GM19043 (cell line): ENCODE results near the gene ELOVL6.
A peak's percentile ranks its signal among the peaks of the same experiment; 100 is the strongest.
"Not testable (repeated sequence)": the region's sequence is repeated elsewhere in the genome, so short reads cannot be mapped to it uniquely, and the experiment has no call there.

ENCODE experiments used
- ATAC-seq: cut with Tn5 transposase; IDR thresholded peaks from one replicate; pipeline ENCODE4 v1.9.1; 2021; ENCODE audit warnings: low read depth; ENCODE audit not compliant: unreplicated experiment

The ELOVL6 gene, protein sequence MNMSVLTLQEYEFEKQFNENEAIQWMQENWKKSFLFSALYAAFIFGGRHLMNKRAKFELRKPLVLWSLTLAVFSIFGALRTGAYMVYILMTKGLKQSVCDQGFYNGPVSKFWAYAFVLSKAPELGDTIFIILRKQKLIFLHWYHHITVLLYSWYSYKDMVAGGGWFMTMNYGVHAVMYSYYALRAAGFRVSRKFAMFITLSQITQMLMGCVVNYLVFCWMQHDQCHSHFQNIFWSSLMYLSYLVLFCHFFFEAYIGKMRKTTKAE

DNA sequence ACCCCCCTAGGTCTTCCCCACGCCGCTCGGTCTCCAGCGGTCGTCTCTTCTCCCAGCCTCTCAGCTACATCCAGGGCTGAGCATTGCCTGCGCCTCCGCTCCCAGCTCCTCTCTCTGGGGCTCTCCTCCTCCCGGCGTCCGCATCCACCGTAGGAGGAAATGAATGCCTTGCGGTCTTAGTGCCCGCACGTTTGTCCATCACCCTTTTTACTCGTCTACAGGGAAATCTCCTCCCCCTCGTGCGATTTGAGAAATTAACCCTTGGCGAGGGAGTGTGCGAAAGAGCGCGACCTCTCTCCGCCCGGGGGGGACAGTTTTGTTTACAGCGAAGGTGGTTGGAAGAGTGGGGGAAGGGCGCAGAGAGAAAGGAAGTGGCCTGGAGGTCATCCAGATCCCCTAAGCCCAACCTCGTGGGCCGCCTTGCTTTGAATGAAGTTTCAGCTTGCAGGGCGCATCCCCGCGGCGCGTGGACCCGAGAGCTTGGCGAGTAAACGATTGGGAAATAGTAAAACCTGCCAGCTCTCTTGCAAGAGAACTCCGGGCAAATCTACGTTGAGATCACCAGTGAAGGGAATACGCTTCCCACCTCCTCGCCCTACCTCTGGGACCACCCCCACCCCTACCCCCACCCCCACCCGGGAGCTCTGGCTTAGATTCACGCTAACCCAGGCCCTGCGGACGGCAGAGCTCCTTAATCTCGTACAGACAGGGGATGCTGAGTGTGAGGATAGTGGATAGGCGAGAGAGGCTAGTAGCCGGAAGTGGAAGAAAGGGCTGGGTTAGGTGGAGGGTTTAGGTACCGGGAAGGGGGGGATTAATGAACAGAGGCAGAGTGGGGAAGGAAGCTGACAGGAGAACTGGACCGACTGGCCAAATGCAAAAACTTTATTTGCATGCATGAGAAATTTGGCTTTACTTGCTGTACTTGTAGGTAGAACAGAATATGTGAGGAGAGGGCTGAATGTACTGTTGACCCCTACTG is at the start of gene ELOVL6:
Gene ELOVL6, minus strand, starts transcription at position 181 of the 982 bp plus-strand sequence. CDS start 280 bp downstream, outside the sequence.
- peak; percentile 22 for ATAC-seq

DNA sequence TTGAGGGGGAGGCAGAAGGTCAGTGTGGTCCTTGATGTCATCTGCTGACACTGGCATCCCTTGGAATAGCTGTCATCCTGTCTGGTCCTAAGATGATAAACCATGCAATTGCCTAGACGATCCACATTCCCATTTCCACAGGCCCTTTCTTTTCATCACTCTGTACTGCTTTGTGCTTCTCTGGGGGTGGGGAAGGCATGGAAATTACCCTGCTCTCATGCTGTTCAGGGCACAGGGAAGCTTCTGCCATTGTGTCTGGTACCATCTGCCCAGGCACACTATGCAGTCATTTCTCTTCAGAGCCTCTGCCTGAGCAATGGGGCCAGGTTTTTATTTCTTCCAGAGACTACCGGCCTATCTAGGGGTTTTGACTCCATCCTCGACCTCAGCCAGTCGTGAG is 49.7 kb upstream of the ELOVL6 start:
- ATAC-seq = no peak

DNA sequence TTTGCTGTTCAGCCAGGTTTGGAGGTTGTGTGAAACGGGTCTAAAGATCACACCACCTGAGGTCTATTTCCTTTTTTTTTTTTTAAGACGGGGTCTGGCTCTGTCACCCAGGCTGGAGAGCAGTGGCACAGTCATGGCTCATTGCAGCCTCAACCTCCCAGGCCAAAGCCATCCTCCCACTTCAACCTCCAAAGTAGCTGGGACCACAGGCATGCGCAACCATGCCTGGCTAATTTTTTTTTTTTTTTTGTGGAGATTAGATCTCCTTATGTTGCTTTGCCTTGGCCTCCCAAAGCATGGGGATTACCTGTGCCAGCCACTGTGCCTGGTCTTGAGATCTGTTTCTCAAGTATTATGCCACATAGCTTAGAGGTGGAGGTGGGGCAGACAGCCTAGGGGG is 49.2 kb upstream of the ELOVL6 start:
- ATAC-seq = no peak

DNA sequence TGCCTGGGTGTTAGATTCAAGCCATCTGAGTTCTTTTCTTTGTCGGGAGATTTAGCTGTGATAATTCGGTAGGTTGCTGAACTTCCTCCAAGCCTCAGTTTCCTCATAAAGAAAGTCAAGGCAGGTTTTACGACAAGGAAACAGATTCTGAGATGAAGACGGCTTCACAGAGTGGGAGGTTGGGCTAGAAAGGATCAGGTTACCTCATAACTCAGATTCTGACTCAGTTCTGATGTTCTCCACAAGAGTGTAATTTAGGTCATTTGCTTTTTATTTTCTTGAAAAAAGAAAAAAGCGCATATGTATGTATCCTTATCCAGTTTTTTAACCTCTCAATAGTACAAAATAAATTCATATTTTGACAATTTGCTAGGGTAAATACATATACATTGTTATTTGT is 47.2 kb upstream of the ELOVL6 start:
- ATAC-seq = no peak

DNA sequence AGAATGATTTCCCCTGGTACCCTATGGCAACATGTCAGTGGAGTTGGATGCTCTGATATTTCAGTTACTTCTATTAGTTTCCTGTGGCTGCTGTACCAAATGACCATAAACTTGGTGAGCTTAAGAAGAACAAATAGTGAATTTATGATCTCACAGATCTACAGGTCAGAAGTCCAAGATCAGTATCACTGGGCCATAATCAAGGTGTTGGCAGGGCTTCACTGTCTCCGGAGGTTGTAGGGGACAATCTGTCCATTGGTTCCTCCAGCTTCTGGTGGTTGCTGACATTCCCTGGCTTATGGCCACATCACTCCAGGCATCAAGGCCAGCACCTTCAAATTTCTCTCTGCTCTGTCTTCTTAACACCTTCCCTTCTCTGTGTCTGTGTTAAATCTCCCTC is 37.9 kb upstream of the ELOVL6 start:
- ATAC-seq = no peak

DNA sequence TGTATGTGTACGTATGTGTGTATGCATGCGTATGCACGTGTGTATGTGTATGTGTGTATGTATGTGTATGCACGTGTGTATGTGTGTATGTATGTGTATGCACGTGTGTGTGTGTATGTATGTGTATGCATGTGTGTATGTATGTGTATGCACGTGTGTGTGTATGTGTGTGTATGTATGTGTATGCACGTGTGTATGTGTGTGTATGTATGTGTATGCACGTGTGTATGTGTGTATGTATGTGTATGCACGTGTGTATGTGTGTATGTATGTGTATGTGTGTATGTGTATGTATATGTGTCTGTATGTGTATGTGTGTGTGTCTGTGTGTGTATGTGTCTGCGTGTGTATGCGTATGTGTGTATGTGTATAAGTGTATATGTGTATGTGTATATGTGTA is 35.2 kb upstream of the ELOVL6 start:
- ATAC-seq = not testable (repeated sequence)

DNA sequence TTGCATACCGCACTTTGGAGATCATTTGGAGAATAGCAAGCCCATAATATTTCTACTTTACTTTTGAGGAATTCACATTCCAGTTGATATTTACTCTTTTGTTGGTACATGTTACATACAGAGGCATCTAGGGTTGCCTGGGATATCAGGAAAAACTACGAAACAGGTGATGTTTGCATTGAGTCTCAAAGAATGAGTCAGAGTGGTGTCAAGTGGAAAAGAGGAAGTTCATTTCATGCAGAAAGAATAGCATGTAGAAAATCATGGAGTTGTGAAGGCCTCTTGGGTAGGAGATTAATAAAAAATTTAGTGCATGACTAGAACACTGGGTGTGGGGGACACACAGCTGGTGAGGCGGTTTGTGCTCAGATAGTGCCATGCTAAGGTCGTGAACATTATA is 33.5 kb upstream of the ELOVL6 start:
- peak; percentile 69 for ATAC-seq

DNA sequence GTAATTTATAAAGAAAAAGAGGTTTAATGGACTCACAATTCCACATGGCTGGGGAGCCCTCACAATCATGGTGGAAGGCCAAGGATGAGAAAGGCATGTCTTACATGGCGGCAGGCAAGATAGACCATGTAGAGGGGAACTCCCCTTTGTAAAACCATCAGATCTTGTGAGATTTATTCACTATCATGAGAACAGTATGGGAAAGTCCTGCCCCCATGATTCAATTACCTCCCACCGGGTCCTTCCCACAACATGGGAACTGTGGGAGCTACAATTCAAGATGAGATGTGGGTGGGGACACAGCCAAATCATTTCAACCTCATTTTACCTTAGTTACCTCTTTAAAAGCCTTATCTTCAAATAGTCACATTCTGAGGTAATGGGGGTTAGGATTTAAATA is 30.9 kb upstream of the ELOVL6 start:
- ATAC-seq = no peak

DNA sequence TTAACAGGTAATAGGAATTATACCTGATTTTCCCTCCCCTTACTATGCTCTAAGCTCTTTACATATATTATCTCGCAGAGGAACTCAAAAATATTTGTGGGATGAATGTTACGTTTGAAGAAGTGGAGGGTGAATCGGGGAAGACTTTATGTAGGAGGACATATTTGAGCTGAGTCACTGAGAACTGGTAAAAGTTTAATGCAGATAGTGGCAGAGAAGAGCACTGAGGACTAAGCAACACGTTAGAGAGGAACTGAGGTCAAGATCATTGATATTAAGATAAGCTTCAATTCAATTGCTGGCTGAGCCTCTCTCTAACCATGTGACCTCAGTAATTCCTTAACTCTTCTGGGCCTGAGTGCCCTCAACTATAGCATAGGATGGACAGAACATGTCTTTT is 26.4 kb upstream of the ELOVL6 start:
- no peak for ATAC-seq

DNA sequence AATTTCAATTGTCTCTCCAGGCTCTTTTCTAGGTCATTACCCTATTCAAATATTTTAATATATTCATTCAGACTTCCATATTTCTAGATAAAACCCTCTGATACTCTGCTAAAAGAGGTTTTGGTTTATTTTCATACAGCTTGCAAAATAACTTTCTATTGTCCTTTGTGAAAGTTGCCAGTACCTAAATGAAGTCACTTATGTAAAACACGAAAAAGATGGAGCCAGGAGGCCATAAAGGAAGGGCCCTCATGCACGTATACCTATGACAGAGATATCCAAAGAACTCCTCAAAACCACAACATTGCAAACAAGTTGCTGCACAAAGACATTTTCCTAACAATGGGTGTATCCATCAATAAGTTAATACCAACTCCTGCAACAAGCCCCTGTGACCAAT is 25.7 kb upstream of the ELOVL6 start:
- no peak for ATAC-seq

DNA sequence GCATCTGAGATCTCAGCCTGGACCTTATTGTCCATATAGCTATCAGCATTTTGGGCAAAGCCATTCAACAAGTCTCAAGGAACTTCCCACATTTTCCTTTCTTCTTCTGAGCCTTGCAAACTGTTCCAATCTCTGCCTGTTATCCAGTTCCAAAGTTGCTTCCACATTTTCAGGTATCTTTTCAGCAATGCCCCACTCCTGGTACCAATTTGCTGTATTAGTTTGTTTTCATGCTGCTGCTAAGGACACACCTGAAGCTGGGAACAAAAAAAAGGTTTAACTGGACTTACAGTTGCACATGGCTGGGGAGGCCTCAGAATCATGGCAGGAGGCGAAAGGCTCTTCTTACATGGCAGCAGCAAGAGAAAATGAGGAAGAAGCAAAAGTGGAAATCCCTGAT is 20.5 kb upstream of the ELOVL6 start:
- ATAC-seq = not testable (repeated sequence)

DNA sequence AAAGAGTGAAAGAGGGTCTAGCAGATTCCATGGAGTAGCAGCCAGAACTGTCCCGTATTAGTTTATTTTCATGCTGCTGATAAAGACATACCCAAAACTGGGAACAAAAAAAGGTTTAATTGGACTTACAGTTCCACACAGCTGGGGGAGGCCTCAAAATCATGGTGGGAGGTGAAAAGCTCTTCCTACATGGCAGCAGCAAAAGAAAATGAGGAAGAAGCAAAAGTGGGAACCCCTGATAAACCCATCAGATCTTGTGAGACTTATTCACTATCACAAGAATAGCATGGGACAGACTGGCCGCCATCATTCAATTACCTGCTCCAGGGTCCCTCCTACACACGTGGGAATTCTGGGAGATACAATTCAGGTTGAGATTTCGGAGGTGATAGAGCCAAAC is 18.8 kb upstream of the ELOVL6 start:
- not testable (repeated sequence) for ATAC-seq

DNA sequence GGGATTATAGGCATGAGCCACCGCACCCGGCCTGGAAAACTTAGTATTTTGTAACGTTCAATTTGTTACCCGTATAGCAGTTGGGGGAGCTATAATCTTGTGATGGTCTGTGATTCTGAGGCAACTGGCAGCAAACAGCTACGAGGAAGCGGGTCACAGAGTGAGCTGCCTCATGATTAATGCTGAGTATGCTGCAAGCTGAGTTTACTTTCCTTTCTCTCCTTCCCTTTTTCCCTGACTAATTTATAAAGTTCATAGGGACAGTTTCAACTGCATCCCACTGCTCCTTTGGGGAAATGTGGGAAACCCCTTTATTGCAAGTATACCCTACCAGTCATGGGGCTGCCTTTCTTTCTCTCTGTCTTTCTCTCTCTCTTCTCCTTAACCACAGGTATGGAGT is 17.7 kb upstream of the ELOVL6 start:
- ATAC-seq = no peak

DNA sequence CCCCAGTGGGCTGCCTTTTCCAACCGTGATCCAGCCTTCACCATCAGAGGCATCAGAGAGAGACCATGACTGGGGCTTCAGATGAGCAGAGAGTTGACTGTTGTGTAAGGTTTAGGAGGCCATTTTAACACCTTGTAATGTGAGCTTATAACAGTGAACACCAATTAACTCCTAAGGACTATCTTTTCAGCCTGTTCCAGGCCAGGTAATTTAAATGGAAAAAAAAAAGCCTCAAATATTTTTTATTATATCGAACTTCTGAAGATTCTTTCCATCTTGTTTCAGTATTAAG is 13.3 kb upstream of the ELOVL6 start:
- ATAC-seq = no peak

DNA sequence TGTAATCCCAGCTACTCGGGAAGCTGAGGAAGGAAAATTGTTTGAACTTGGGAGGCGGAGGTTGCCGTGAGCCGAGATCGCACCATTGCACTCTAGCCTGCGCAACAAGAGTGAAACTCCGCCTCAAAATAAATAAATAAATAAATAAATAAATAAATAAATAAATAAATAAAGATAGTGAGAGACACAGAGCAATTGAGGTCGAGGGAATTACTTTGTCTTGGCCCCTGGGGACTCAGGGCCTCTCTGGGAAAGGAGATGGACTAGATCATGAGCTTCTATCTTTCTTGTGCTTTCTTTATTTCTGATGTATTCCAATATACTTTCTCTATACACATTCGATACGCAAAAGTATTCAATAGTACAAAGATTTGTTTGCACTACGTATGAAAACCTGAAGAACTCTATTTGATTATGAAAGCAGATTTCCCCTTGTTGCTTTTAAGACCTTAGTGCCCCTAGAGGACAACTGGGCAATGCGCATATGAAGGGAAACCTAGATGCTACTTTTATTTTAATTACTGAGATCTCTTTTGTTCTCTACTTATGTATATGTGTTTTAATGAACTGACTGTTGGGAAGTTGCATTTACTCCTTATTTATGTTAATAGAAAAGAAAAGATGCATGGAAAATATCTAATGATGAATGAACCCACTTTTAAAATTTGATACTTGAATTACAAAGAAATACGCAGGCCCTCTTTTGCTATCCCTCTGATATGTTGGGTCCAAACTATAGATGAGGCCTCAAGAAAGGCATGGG is 12.8 kb upstream of the ELOVL6 start:
- ATAC-seq = peak; percentile 87

DNA sequence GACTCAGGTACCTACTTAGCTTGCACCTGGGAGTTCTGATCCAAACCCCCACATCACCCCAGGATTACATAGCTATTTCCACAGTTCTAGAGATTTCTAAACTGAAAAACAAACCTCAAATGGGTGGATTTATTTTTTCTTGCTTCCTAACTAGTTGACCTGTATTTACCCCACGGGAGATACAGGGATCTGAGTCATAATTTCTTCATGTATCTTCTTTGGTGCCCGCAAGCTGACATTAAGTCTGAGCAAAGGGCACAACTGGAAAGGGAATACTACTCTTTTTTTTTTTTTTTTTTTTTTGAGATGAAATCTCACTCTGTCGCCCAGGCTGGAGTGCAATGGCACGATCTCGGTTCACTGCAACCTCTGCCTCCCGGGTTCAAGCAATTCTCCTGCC is 10.0 kb upstream of the ELOVL6 start:
- ATAC-seq = no peak

DNA sequence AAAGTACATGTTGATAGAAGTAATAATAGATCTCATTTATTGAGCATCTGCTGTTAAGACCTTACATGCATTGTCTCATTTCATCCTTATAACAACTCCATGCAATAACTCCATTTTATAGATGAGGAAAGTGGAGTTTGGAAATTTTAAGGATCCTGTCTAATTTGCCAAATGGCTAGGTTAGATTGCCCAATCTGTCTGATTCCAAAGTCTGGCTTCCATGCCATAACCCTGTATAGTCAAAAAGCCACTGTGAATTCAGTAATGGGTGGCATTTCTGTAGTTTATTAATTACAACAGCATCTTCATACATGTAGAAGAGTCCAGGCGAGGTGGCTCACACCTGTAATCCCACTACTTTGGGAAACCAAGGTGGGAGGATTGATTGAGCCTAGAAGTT is 8.8 kb upstream of the ELOVL6 start:
- ATAC-seq = no peak

DNA sequence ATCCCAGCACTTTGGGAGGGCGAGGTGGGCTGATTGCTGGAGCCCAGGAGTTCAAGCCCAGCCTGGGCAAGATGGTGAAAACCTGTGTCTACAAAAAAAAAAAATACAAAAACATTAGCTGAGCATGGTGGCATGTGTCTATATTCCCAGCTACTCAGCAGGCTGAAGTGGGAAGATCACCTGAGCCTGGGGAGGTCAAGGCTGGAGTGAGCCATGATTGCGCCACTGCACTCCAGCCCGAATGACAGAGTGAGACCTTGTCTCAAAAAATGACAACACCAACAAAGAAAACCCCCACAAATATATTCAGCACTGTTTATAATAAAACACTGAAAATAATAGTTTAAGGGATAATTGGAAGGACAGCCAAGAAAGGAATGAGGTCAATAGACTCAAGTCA is 3.6 kb upstream of the ELOVL6 start:
- no peak for ATAC-seq

DNA sequence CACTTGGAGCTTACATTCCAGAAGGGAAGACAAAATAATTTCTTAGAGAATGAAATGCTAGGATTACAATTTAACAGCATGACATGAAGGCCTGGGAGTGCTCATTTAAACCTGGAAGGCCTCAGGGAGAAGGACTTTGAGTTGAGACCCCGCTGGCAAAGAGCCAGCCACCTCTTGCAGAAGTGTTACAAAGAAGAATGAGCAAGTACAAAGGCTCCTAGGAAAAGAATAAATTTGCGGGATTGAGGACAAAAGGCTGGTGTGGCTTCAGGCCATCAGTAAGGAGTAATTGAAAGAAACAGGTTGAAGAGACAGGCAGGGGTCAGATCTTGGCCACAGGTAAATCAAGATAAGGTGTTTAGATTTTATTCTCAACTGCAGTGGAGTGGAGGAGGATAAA is 3.1 kb upstream of the ELOVL6 start:
- ATAC-seq = no peak

DNA sequence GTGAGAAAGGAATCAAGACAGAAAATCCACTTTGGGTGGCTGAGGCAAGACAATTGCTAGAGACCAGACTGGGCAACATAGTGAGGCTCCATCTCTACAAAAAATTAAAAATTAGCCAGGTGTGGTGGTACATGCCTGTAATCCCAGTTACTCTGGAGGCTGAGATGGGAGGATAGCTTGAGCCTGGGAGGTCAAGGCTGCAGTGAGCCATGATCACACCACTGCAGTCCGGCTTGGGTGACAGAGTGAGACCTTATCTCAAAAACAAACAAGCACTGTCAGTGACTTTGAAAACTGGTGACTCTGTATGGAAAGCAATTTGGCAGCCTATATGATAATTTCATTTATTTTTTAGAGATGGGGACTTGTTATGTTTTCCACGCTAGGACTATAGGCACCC is 2.3 kb upstream of the ELOVL6 start:
- ATAC-seq = no peak

DNA sequence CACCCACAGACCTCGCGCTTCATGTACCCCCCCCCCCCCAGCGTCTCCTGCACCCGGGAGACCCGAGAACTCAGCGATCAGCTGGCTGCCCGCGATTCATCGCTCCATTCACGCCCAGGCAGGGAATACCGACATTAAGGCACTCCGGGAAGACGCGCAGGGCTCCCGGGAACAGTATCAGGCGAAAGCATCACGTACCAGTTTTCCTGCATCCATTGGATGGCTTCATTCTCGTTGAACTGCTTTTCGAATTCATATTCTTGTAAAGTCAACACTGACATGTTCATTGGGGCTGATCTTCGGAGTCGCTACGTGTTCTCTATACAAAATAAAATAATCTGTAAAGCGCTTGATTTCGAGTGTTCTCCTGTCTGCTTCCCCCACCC is 373 bp downstream of the ELOVL6 start:
- no peak for ATAC-seq
